HepG2 (cell line): ENCODE measurements around the gene TEDC1. TPM values are rescaled to one million over a fixed set of nuclear protein-coding genes. Genes with fewer than 3 reads are reported as not detected.

ENCODE experiments used
- CTCF ChIP-seq: sonication (generic); formaldehyde crosslinking; IDR thresholded peaks from 2 replicates; pipeline ENCODE4 v1.5.0; 2020; ENCODE audit warnings: mild to moderate bottlenecking, missing genetic modification reagents, moderate library complexity
- DDIT3 ChIP-seq: sonication (generic); formaldehyde crosslinking; IDR thresholded peaks from 2 replicates; pipeline ENCODE4 v1.4.0; 2020; ENCODE audit warnings: mild to moderate bottlenecking, missing genetic modification reagents
- EED ChIP-seq: sonication (generic); formaldehyde crosslinking; IDR thresholded peaks from 2 replicates; pipeline ENCODE4 v1.5.0; 2020; ENCODE audit warnings: mild to moderate bottlenecking, missing genetic modification reagents
- ELF1 ChIP-seq: sonication (generic); formaldehyde crosslinking; IDR thresholded peaks from 2 replicates; pipeline ENCODE4 v1.4.0; 2020; ENCODE audit warnings: missing genetic modification reagents
- FOXC1 ChIP-seq: sonication (generic); formaldehyde crosslinking; IDR thresholded peaks from 2 replicates; pipeline ENCODE4 v1.8.0; 2022; ENCODE audit warnings: mild to moderate bottlenecking, missing genetic modification reagents, borderline replicate concordance
- HNRNPLL ChIP-seq: fragments of 200-400 bp; formaldehyde crosslinking; IDR thresholded peaks from 2 replicates; pipeline ENCODE4 v1.6.1; 2017; ENCODE audit warnings: mild to moderate bottlenecking, low read depth, low read length; ENCODE audit not compliant: poor library complexity, severe bottlenecking
- MYPOP ChIP-seq: sonication (generic); formaldehyde crosslinking; IDR thresholded peaks from 2 replicates; pipeline ENCODE4 v1.8.1; 2023; ENCODE audit warnings: mild to moderate bottlenecking, moderate library complexity, missing genetic modification reagents
- RBM39 ChIP-seq: fragments of 200-400 bp; formaldehyde crosslinking; IDR thresholded peaks from one replicate; pipeline ENCODE4 v1.6.1; 2018; ENCODE audit warnings: antibody characterized with exemption, mild to moderate bottlenecking, low read depth, low read length; ENCODE audit not compliant: poor library complexity, severe bottlenecking
- RXRB ChIP-seq: IDR thresholded peaks from 2 replicates; pipeline ENCODE4 v1.6.1; 2016; ENCODE audit warnings: borderline replicate concordance, missing genetic modification reagents, missing compliant biosample characterization
- TFDP1 ChIP-seq: IDR thresholded peaks from 2 replicates; pipeline ENCODE4 v1.6.1; 2016; ENCODE audit warnings: missing compliant biosample characterization, missing genetic modification reagents, borderline replicate concordance
- polyA plus RNA-seq, 8 experiments: library from polyadenylated mRNA; depleted of rRNA in 3 of 8; stranded (reverse) in 7 of 8; unstranded in 1 of 8; fragments of >200 nt; fragmentation: Illumina TruSeq in 4 of 8; extraction: Trizol in 4 of 8; gene quantifications; 2 replicates each; pipeline versions ENCODE4 v1.2.1 to v1.2.3, GENCODE V29; 2011 to 2016; ENCODE audit warnings: low read depth in 4 of 8, missing spikeins in 1 of 8, mixed read lengths in 1 of 8; ENCODE audit not compliant: insufficient read depth in 1 of 8
- total RNA-seq, 5 experiments: library from RNA; depleted of rRNA; stranded (reverse); fragments of >200 nt; fragmentation: Illumina TruSeq; extraction: Trizol; gene quantifications; 2 replicates each; pipeline ENCODE4 v1.2.3, GENCODE V29; 2016; ENCODE audit warnings: low read depth in 1 of 5

Gene TEDC1
- total and polyA plus RNA-seq, 2 of the 13 experiments (the other 11 are each of a cell fraction or from before 2014, with no cell fraction given), result 5.7 to 27.4 TPM

GRCh38 chr14:105525861-105526775 is 35.1 kb downstream of the TEDC1 start, which contains the start of gene TMEM121 (continued):
- TF ChIP-seq HNRNPLL, result no peak
- TF ChIP-seq MYPOP (CRISPR knock-in tag), result peak; percentile 99
- TF ChIP-seq EED, result no peak
- TF ChIP-seq CTCF (CRISPR knock-in tag), result 0 out of 2 replicates have a peak, but pooled peaks have one; percentile 5
- no peak for TF ChIP-seq RXRB (CRISPR knock-in tag)
- TF ChIP-seq TFDP1 (CRISPR knock-in tag), result no peak
- TF ChIP-seq RBM39, result no peak
- no peak for TF ChIP-seq FOXC1 (CRISPR knock-in tag)
- no peak for TF ChIP-seq ELF1 (CRISPR knock-in tag)
- no peak for TF ChIP-seq DDIT3 (CRISPR knock-in tag)
